ENCODE results near the gene KLK14. TPM values are rescaled to one million over a fixed set of nuclear protein-coding genes. Genes with fewer than 3 reads are reported as not detected.

The KLK14 gene
- total RNA-seq, 1 donor from 2014 or later: not detected

DNA sequence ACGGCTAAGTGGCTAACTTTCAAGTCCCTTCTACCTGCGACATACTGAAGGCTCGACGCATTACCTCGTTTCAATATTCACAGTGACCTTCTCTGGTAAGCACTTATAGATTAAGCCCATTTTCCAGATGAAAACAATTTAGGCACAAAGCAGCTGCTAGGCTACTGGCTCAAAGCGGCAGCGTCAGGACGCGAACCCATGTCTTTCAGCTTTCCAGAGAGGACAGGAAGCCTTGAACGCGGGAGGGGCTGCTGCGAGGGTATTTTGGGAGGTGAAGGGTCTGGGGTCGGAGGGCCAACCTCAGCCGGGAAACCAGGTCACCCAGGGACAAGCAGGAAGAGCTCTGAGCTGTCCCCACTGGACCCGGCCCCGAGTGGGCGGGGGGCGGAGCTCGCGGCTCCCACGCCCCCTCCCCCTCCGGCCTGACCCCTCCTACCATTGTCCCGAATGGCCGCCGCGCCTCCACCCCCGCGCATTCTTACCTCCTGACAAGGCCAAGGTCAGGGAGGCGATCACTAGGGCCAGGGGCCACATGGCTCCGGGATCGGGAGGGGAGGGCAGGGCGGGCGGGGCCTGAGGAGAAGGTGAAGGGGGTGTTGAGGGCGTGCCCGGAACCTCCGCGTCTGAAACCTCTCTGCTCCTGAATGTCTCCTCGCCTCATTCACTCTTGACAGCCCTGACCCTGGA is 18.0 kb downstream of the KLK14 start, which contains the start of gene KLK13:
TSS of gene KLK13 (minus strand) at position 559 of the 687 bp plus-strand sequence. CDS start at position 534, 25 bp downstream.
- Histone ChIP-seq H3K27me3 (ENCODE audit: control insufficient read depth in 3 of 3, insufficient read depth in 3 of 3, low read length in 3 of 3) (peaks cover 14 to 29% (median 16%) of the 10 kb centered on the region in 3 donors), H3K4me3 (ENCODE audit: low read length in 3 of 3) (no peak within 1 kb of the TSS), H3K9me3 (ENCODE audit: control insufficient read depth in 3 of 3, low read length in 3 of 3) (peaks cover 0 to 2% (median 0%) of the 10 kb centered on the region in 3 donors), H3K27ac (ENCODE audit: low read depth, low read length) (no peak within 1 kb of the TSS), H3K4me1 (ENCODE audit: control insufficient read depth in 3 of 3, insufficient read depth in 3 of 3, low read length in 3 of 3) (peaks cover 0 to 3% (median 2%) of the 10 kb centered on the region in 3 donors), H3K36me3 (ENCODE audit: control insufficient read depth in 3 of 3, insufficient read depth in 3 of 3, low read length in 3 of 3) (no peaks in the 10 kb centered on the region), H3K9ac (ENCODE audit: low read depth in 1 of 3, low read length in 3 of 3) (no peak within 1 kb of the TSS)

DNA sequence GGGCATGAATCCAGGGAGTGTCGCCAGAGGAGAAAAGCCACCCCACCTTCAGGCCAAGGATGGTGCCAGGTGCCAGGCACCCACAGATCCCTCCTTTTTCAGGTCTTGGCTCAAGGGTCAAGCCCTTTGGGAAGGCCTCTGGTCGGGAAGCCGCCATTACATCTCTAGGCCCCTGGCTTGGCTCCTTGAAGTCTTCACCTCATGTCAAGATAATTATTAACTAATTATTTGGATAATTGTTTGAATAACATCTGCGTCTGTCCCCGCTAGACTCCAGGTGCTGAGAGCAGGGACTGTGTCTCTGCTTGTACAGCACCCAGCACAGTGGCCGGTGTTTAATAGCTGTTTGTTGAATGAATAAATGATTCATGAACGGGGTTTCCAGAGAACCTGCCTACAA is 19.0 kb downstream of the KLK14 start:
- Histone ChIP-seq H3K36me3 (ENCODE audit: control insufficient read depth in 3 of 3, insufficient read depth in 3 of 3, low read length in 3 of 3) (no peaks in the 10 kb centered on the region), H3K9ac (ENCODE audit: low read depth in 1 of 3, low read length in 3 of 3) (no peak overlapping the region), H3K9me3 (ENCODE audit: control insufficient read depth in 3 of 3, low read length in 3 of 3) (peaks cover 0 to 2% (median 0%) of the 10 kb centered on the region in 3 donors), H3K27ac (ENCODE audit: low read depth, low read length) (no peak overlapping the region), H3K4me3 (ENCODE audit: low read length in 3 of 3) (no peak overlapping the region), H3K27me3 (ENCODE audit: control insufficient read depth in 3 of 3, insufficient read depth in 3 of 3, low read length in 3 of 3) (peaks cover 14 to 31% (median 16%) of the 10 kb centered on the region in 3 donors), H3K4me1 (ENCODE audit: control insufficient read depth in 3 of 3, insufficient read depth in 3 of 3, low read length in 3 of 3) (peaks cover 0 to 3% (median 2%) of the 10 kb centered on the region in 3 donors)

DNA sequence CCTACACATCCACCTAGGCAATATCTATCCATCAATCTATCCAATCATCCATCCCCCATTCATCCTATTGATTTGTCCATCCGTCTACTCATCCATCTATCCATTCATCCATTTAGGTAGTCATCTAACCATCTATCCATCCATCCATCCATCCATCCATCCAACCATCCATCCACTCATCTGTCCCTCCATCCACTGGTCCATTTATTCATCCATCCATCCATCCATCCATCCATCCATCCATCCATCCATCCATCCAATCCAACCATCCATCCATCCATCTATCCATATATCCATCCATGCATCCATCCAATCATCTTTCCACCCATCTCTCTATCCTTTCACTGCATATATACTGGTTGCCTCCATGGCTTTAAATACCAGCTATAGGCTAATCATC is 21.7 kb downstream of the KLK14 start:
- no peak overlapping the region for H3K27ac ChIP-seq (ENCODE audit: low read depth, low read length)
- H3K36me3 ChIP-seq (ENCODE audit: control insufficient read depth in 3 of 3, insufficient read depth in 3 of 3, low read length in 3 of 3): no peaks in the 10 kb centered on the region
- peaks cover 0 to 3% (median 0%) of the 10 kb centered on the region in 3 donors for H3K4me1 ChIP-seq (ENCODE audit: control insufficient read depth in 3 of 3, insufficient read depth in 3 of 3, low read length in 3 of 3)
- no peak overlapping the region for H3K4me3 ChIP-seq (ENCODE audit: low read length in 3 of 3)
- no peak overlapping the region for H3K9ac ChIP-seq (ENCODE audit: low read depth in 1 of 3, low read length in 3 of 3)
- peaks cover 12 to 30% (median 14%) of the 10 kb centered on the region in 3 donors for H3K27me3 ChIP-seq (ENCODE audit: control insufficient read depth in 3 of 3, insufficient read depth in 3 of 3, low read length in 3 of 3)
- H3K9me3 ChIP-seq (ENCODE audit: control insufficient read depth in 3 of 3, low read length in 3 of 3): peaks cover 0 to 2% (median 0%) of the 10 kb centered on the region in 3 donors

DNA sequence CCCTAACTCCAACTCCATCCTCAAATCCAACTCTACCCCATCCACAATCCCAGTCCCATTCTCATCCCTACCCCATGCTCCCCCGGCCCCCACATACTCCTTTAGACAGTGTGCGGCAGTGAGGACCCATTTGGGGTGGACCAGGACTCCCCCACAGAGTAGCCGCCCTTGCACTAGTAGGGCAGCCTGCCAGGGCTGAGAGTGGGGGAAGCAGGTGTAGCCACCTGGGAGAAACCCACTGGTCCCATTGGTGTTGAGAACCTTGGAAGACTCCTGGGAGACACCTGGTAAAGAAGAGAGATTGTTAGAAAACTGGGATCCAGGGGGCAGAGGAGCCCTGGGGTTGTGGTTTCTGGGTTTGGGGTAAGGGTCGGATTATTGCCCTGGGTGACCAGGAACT is 22.4 kb downstream of the KLK14 start:
- Histone ChIP-seq H3K9ac (ENCODE audit: low read depth in 1 of 3, low read length in 3 of 3) (no peak overlapping the region), H3K9me3 (ENCODE audit: control insufficient read depth in 3 of 3, low read length in 3 of 3) (peaks cover 0 to 2% (median 0%) of the 10 kb centered on the region in 3 donors), H3K4me3 (ENCODE audit: low read length in 3 of 3) (no peak overlapping the region), H3K27me3 (ENCODE audit: control insufficient read depth in 3 of 3, insufficient read depth in 3 of 3, low read length in 3 of 3) (peaks cover 12 to 25% (median 14%) of the 10 kb centered on the region in 3 donors), H3K27ac (ENCODE audit: low read depth, low read length) (no peak overlapping the region), H3K4me1 (ENCODE audit: control insufficient read depth in 3 of 3, insufficient read depth in 3 of 3, low read length in 3 of 3) (peaks cover 0 to 3% (median 0%) of the 10 kb centered on the region in 3 donors), H3K36me3 (ENCODE audit: control insufficient read depth in 3 of 3, insufficient read depth in 3 of 3, low read length in 3 of 3) (no peaks in the 10 kb centered on the region)

DNA sequence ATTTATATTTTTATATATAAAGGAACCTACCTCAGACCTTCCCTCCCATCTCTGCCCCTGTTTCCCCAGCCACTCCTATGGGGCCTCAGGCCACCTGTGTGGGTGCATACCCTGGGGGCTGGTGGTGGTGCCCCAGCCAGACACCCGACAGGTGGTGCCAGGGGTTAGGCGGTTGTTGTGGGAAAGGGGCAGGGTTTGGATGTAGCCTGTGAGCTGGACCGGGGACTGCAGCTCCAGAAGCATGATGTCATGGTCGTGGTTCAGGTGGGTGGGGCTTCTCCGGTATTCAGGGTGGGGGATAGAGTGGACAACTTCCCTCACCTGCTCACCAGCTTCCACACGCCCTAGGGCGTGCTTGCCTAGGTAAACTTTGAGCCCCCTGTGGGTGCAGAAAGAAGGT is 23.0 kb downstream of the KLK14 start:
- Histone ChIP-seq H3K4me3 (ENCODE audit: low read length in 3 of 3) (no peak overlapping the region), H3K27me3 (ENCODE audit: control insufficient read depth in 3 of 3, insufficient read depth in 3 of 3, low read length in 3 of 3) (peaks cover 10 to 20% (median 11%) of the 10 kb centered on the region in 3 donors)

DNA sequence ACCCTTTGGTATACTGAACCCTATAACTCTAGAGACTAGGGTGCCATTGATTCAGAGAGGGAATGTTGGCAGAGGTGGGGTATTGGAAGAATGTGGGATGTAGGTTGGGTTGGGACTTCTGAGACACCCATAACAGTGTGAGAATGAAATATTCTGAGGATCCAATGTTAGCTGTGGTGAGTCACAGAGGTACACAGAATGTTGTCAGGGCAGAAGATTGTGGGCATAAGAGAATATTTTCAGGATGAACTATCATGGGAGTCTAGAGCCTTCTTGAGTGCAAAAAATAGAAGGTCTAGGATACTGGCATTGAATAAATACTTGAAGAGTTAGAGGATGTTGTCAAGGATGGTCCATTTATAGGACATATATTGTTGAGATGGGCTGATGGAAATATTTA is 26.8 kb downstream of the KLK14 start:
- H3K27ac ChIP-seq (ENCODE audit: low read depth, low read length): no peak overlapping the region
- H3K4me3 ChIP-seq (ENCODE audit: low read length in 3 of 3): no peak overlapping the region
- peaks cover 0 to 3% (median 0%) of the 10 kb centered on the region in 3 donors for H3K9me3 ChIP-seq (ENCODE audit: control insufficient read depth in 3 of 3, low read length in 3 of 3)
- H3K27me3 ChIP-seq (ENCODE audit: control insufficient read depth in 3 of 3, insufficient read depth in 3 of 3, low read length in 3 of 3): peaks cover 0 to 11% (median 4%) of the 10 kb centered on the region in 3 donors
- no peaks in the 10 kb centered on the region for H3K4me1 ChIP-seq (ENCODE audit: control insufficient read depth in 3 of 3, insufficient read depth in 3 of 3, low read length in 3 of 3)
- H3K36me3 ChIP-seq (ENCODE audit: control insufficient read depth in 3 of 3, insufficient read depth in 3 of 3, low read length in 3 of 3): no peaks in the 10 kb centered on the region
- H3K9ac ChIP-seq (ENCODE audit: low read depth in 1 of 3, low read length in 3 of 3): no peak overlapping the region

More for the DNA sequence above, 23.0 kb downstream of the KLK14 start:
- no peaks in the 10 kb centered on the region for H3K4me1 ChIP-seq (ENCODE audit: control insufficient read depth in 3 of 3, insufficient read depth in 3 of 3, low read length in 3 of 3)
- no peaks in the 10 kb centered on the region for H3K36me3 ChIP-seq (ENCODE audit: control insufficient read depth in 3 of 3, insufficient read depth in 3 of 3, low read length in 3 of 3)
- no peak overlapping the region for H3K27ac ChIP-seq (ENCODE audit: low read depth, low read length)
- H3K9me3 ChIP-seq (ENCODE audit: control insufficient read depth in 3 of 3, low read length in 3 of 3): peaks cover 0 to 2% (median 0%) of the 10 kb centered on the region in 3 donors
- no peak overlapping the region for H3K9ac ChIP-seq (ENCODE audit: low read depth in 1 of 3, low read length in 3 of 3)

DNA sequence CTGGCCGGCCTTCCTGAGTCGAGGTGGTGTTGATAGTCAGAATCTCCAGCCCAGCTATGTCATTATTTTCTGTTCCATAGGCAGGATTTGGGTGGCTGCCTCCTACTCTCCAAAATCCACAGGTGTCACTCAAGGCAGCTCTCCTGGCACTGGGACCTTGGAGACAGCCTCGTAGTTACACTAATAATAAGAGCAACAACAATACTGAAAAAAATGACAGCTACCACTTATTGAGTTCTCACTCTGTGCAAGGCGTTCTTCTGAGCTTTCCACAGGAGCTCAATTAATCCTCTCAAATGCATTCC is 35.7 kb downstream of the KLK14 start:
- no peak overlapping the region for H3K4me3 ChIP-seq (ENCODE audit: low read length in 3 of 3)
- H3K9me3 ChIP-seq (ENCODE audit: control insufficient read depth in 3 of 3, low read length in 3 of 3): no peaks in the 10 kb centered on the region
- H3K36me3 ChIP-seq (ENCODE audit: control insufficient read depth in 3 of 3, insufficient read depth in 3 of 3, low read length in 3 of 3): no peaks in the 10 kb centered on the region
- no peaks in the 10 kb centered on the region for H3K27me3 ChIP-seq (ENCODE audit: control insufficient read depth in 3 of 3, insufficient read depth in 3 of 3, low read length in 3 of 3)
- H3K9ac ChIP-seq (ENCODE audit: low read depth in 1 of 3, low read length in 3 of 3): no peak overlapping the region
- H3K27ac ChIP-seq (ENCODE audit: low read depth, low read length): no peak overlapping the region
- H3K4me1 ChIP-seq (ENCODE audit: control insufficient read depth in 3 of 3, insufficient read depth in 3 of 3, low read length in 3 of 3): no peaks in the 10 kb centered on the region

DNA sequence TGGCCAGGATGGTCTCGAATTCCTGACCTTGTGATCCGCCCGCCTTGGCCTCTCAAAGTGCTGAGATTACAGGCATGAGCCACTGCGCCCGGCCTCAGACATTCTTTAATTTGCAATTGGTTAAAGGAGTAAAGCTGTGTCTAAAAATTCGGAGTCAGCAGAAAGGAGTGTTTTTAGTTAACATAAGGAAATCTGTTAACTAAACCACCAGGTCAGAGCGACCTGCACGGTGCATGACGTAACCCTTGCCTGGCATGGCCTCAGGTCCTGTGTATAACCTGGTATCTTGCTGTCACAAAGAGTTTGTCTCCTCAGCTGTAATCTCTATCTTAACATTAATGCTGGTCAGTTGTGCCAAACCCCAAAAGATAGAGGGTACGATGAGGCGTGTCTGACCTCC is 38.4 kb downstream of the KLK14 start:
- no peak overlapping the region for H3K9ac ChIP-seq (ENCODE audit: low read depth in 1 of 3, low read length in 3 of 3)
- no peaks in the 10 kb centered on the region for H3K36me3 ChIP-seq (ENCODE audit: control insufficient read depth in 3 of 3, insufficient read depth in 3 of 3, low read length in 3 of 3)
- H3K4me3 ChIP-seq (ENCODE audit: low read length in 3 of 3): no peak overlapping the region
- no peak overlapping the region for H3K27ac ChIP-seq (ENCODE audit: low read depth, low read length)
- H3K27me3 ChIP-seq (ENCODE audit: control insufficient read depth in 3 of 3, insufficient read depth in 3 of 3, low read length in 3 of 3): no peaks in the 10 kb centered on the region
- H3K4me1 ChIP-seq (ENCODE audit: control insufficient read depth in 3 of 3, insufficient read depth in 3 of 3, low read length in 3 of 3): no peaks in the 10 kb centered on the region
- H3K9me3 ChIP-seq (ENCODE audit: control insufficient read depth in 3 of 3, low read length in 3 of 3): no peaks in the 10 kb centered on the region

DNA sequence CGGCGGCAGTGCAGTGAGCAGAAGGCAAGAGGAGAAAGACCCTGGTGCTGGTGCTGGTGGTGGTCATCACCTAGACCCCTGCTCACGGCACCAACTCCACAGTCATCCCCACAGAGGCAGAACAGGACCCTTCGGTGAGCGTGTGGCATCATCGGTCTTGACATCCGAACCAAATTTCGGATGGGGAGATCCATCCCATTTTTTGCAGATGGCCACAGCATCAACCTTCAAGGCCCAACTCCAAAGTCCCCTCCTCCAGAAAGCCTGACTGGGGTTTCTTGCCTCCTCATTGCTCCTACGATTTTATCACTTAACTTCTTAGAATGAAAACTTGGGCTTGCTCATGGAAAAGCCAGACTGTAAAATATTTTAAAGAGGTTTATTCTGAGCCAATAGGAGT is 39.2 kb downstream of the KLK14 start:
- Histone ChIP-seq H3K27ac (ENCODE audit: low read depth, low read length) (no peak overlapping the region), H3K9ac (ENCODE audit: low read depth in 1 of 3, low read length in 3 of 3) (no peak overlapping the region), H3K9me3 (ENCODE audit: control insufficient read depth in 3 of 3, low read length in 3 of 3) (no peaks in the 10 kb centered on the region), H3K36me3 (ENCODE audit: control insufficient read depth in 3 of 3, insufficient read depth in 3 of 3, low read length in 3 of 3) (no peaks in the 10 kb centered on the region), H3K27me3 (ENCODE audit: control insufficient read depth in 3 of 3, insufficient read depth in 3 of 3, low read length in 3 of 3) (no peaks in the 10 kb centered on the region), H3K4me3 (ENCODE audit: low read length in 3 of 3) (no peak overlapping the region), H3K4me1 (ENCODE audit: control insufficient read depth in 3 of 3, insufficient read depth in 3 of 3, low read length in 3 of 3) (no peaks in the 10 kb centered on the region)

DNA sequence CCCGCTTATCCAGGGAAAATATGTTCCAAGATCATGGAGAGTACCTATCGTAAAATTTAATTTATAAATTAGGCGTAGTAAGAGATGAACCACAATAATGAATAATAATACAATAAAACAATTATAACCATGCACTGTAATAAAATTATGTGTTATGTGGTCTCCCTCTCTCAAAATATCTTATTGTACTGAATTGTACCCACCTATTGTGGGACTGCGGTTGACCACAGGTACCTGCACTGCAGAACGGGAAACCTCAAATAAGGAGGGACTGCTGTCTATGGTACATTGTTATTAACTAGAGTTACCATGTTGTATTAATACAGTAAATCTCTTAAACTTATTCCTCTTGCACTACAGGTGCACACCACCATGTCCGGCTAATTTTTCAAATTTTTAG is 42.5 kb downstream of the KLK14 start:
- H3K36me3 ChIP-seq (ENCODE audit: control insufficient read depth in 3 of 3, insufficient read depth in 3 of 3, low read length in 3 of 3): no peaks in the 10 kb centered on the region
- H3K27me3 ChIP-seq (ENCODE audit: control insufficient read depth in 3 of 3, insufficient read depth in 3 of 3, low read length in 3 of 3): no peaks in the 10 kb centered on the region
- no peak overlapping the region for H3K9ac ChIP-seq (ENCODE audit: low read depth in 1 of 3, low read length in 3 of 3)
- no peak overlapping the region for H3K4me3 ChIP-seq (ENCODE audit: low read length in 3 of 3)
- no peaks in the 10 kb centered on the region for H3K9me3 ChIP-seq (ENCODE audit: control insufficient read depth in 3 of 3, low read length in 3 of 3)
- no peak overlapping the region for H3K27ac ChIP-seq (ENCODE audit: low read depth, low read length)
- H3K4me1 ChIP-seq (ENCODE audit: control insufficient read depth in 3 of 3, insufficient read depth in 3 of 3, low read length in 3 of 3): no peaks in the 10 kb centered on the region

Measured in skeletal muscle tissue (tissue), 4 donors.